PC-3 (cell line): Measurements from ENCODE around the gene PALD1.

ENCODE experiments used
- EZH2 ChIP-seq: fragments of 300-600 bp; sonication (generic); IDR thresholded peaks from one replicate; pipeline ENCODE4 v1.6.1; 2017; ENCODE audit warnings: antibody characterized with exemption, mild to moderate bottlenecking, low read length; ENCODE audit not compliant: unreplicated experiment
- TF ChIP-seq, protein P1 (sequence below): fragments of 300-600 bp; sonication (generic); conservative IDR thresholded peaks from 2 replicates; pipeline ENCODE4 v1.5.1; 2017; ENCODE audit warnings: antibody characterized with exemption, low read depth, mild to moderate bottlenecking, low read length

DNA sequence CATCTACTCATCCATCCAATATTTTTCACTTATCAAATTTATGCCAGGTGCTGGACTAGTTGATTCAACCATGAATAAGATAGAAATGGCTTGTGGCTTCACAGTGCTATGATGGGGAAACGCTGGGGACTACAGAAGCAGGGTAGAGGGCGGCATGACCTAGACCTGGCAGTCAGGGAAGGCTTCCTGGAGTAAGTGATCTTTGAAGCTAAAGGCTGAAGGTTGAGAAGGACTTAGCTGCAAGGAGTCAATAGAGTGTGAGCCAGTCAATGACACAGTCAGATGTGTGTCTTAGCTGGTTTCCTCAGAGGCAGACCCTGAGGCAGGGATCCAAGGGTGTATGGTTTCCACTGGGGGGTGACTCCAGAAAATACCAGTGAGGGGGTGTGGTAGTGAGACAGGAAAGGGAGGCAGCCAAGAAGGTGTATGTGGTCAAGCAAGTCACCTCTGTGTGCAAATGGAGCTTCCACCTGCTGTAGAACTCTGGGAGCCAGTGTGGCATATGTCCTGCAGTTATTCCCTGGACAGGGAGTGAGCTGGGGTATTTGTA lies 113.7 kb downstream of the PALD1 start:
- TF ChIP-seq, protein P1, sequence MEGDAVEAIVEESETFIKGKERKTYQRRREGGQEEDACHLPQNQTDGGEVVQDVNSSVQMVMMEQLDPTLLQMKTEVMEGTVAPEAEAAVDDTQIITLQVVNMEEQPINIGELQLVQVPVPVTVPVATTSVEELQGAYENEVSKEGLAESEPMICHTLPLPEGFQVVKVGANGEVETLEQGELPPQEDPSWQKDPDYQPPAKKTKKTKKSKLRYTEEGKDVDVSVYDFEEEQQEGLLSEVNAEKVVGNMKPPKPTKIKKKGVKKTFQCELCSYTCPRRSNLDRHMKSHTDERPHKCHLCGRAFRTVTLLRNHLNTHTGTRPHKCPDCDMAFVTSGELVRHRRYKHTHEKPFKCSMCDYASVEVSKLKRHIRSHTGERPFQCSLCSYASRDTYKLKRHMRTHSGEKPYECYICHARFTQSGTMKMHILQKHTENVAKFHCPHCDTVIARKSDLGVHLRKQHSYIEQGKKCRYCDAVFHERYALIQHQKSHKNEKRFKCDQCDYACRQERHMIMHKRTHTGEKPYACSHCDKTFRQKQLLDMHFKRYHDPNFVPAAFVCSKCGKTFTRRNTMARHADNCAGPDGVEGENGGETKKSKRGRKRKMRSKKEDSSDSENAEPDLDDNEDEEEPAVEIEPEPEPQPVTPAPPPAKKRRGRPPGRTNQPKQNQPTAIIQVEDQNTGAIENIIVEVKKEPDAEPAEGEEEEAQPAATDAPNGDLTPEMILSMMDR, result no peak
- TF ChIP-seq EZH2, result no peak
